ENCODE results near the gene TXNRD1. TPM values are rescaled to one million over a fixed set of nuclear protein-coding genes. Genes with fewer than 3 reads are reported as not detected.

Gene TXNRD1
- total RNA-seq, 1 donor from 2014 or later: 98.0 TPM

DNA sequence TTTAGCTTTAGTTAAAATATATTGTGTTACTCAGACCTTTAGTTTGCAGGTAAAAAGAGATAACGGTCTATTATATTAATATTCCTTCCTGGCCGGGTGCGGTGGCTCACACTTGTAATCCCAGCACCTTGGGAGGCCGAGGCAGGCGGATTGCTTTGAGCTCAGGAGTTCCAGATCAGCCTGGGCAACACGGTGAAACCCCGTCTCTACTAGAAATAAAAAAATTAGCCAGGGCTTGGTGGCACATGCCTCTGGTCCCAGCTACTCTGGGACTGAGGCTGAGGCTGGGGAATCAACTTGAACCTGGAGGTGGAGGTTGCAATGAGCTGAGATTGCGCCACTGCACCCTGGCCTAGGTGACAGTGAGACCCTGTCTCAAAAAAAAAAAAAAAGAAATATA, 74.7 kb downstream of the TXNRD1 start:
- Histone ChIP-seq H3K4me3 (no peak overlapping the region), H3K36me3 (peaks cover 36% of the 10 kb centered on the region), H3K27ac (replicated peaks) (no peak overlapping the region), H3K4me1 (peaks cover 77% of the 10 kb centered on the region), H3K9me3 (replicated peaks) (no peaks in the 10 kb centered on the region), H3K27me3 (ENCODE audit: low read depth) (no peaks in the 10 kb centered on the region)
- TF ChIP-seq CTCF (IDR thresholded peaks at IDR 0.05; ENCODE audit: borderline replicate concordance): no peak
- intact Hi-C loops (cut with micrococcal nuclease): no loop called here
- DNase-seq: no peak

DNA sequence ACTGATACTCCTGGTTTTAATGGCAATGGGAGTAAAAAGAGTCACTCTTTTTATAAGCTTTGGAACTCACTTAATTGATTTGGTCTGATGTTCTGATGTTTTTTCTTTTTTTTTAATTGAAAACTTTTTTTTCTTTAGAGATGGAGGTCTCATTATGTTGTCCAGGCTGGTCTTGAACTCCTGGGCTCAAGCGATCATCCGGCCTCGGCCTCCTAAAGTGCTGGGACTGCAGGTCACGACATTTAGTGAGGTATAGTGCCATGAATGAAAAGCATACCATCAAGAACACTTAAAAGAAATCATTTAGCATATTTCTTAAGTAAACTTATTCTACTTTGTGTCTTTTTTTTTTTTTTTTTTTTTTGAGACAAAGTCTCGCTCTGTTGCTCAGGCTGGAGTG, 75.3 kb downstream of the TXNRD1 start:
- Histone ChIP-seq H3K27ac (replicated peaks) (no peak overlapping the region), H3K9me3 (replicated peaks) (no peaks in the 10 kb centered on the region), H3K27me3 (ENCODE audit: low read depth) (no peaks in the 10 kb centered on the region), H3K36me3 (peaks cover 36% of the 10 kb centered on the region), H3K4me1 (peaks cover 77% of the 10 kb centered on the region), H3K4me3 (no peak overlapping the region)
- no peak for TF ChIP-seq CTCF (IDR thresholded peaks at IDR 0.05; ENCODE audit: borderline replicate concordance)
- no peak for DNase-seq
- intact Hi-C loops (cut with micrococcal nuclease): no loop called here

DNA sequence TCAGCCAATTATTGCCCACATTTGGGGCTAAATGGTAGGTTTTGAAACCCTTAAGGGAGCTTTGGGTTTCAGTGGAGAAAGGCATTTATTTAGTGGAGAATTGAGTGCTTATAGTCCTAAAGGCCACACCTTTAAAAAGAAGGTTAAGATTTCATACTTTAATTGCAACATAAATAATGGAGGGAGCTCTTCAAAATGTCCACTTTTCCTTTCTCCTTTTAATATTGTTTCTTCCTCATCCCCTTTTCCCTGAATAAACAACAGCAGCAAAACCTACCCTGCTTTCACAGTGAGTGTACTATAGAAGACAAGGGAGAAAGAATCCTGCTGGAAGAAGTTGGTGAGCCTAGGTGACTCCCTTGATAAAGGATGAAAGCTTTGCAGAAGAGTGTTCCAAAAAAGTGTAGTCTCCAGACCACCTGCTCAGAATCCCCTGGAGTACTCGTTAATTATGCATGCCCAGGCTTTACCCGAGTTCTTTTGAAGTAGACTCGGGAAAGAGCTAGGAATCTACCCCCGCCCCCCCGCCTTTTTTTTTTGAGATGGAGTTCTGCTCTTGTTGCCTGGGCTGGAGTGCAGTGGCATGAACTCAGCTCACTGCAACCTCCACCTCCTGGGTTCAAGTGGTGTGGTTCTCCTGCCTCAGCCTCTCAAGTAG, 76.4 kb downstream of the TXNRD1 start:
- no peak overlapping the region for H3K27ac ChIP-seq (replicated peaks)
- H3K4me1 ChIP-seq: peaks cover 80% of the 10 kb centered on the region
- intact Hi-C loops (cut with micrococcal nuclease): no loop called here

GRCh38 chr12:104292872-104293794, 77.6 kb downstream of the TXNRD1 start:
- H3K27ac ChIP-seq (replicated peaks): no peak overlapping the region
- intact Hi-C loops (cut with micrococcal nuclease): no loop called here

More for the DNA sequence above, 76.4 kb downstream of the TXNRD1 start:
- no peak for TF ChIP-seq CTCF (IDR thresholded peaks at IDR 0.05; ENCODE audit: borderline replicate concordance)
- no peaks in the 10 kb centered on the region for H3K9me3 ChIP-seq (replicated peaks)
- H3K4me3 ChIP-seq: no peak overlapping the region
- H3K27me3 ChIP-seq (ENCODE audit: low read depth): no peaks in the 10 kb centered on the region
- H3K36me3 ChIP-seq: peaks cover 36% of the 10 kb centered on the region
- no peak for DNase-seq

More at GRCh38 chr12:104292872-104293794, 77.6 kb downstream of the TXNRD1 start:
- peaks cover 82% of the 10 kb centered on the region for H3K4me1 ChIP-seq
- no peaks in the 10 kb centered on the region for H3K27me3 ChIP-seq (ENCODE audit: low read depth)
- no peak overlapping the region for H3K4me3 ChIP-seq
- no peaks in the 10 kb centered on the region for H3K9me3 ChIP-seq (replicated peaks)
- no peak for DNase-seq
- TF ChIP-seq CTCF (IDR thresholded peaks at IDR 0.05; ENCODE audit: borderline replicate concordance): no peak
- peaks cover 36% of the 10 kb centered on the region for H3K36me3 ChIP-seq
